ENCODE data around the gene THSD4. TPM values are rescaled to one million over a fixed set of nuclear protein-coding genes. Genes with fewer than 3 reads are reported as not detected.

THSD4 gene
- total RNA-seq, 4 donors from 2014 or later: 16.6 to 25.3 (median 24.1) TPM

DNA sequence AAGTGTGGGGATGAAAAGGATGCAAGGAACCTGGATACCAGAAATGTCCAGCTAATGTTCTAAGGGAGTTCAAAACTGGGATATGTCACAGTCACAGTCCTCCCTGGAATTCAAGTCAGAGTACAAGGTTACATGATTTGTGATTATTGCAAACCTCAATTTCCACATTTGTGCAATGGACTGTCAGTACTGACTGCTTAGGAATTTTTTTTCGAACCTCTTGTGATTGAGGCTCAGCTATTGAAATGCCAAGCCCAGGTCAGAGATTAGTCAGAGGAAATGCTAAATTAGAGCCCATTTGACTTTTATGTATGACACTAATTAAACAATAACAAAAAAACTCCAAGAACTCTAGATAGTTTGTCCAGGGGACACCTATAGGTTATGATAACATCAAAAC, 210.2 kb downstream of the THSD4 start:
- no peaks in the 10 kb centered on the region for H3K36me3 ChIP-seq
- no peaks in the 10 kb centered on the region for H3K27me3 ChIP-seq
- TF ChIP-seq EP300 (IDR thresholded peaks at IDR 0.05) (no peak), POLR2AphosphoS5 (IDR thresholded peaks at IDR 0.05) (no peak), POLR2A (IDR thresholded peaks at IDR 0.05) (no peak)
- TF ChIP-seq, protein P1, sequence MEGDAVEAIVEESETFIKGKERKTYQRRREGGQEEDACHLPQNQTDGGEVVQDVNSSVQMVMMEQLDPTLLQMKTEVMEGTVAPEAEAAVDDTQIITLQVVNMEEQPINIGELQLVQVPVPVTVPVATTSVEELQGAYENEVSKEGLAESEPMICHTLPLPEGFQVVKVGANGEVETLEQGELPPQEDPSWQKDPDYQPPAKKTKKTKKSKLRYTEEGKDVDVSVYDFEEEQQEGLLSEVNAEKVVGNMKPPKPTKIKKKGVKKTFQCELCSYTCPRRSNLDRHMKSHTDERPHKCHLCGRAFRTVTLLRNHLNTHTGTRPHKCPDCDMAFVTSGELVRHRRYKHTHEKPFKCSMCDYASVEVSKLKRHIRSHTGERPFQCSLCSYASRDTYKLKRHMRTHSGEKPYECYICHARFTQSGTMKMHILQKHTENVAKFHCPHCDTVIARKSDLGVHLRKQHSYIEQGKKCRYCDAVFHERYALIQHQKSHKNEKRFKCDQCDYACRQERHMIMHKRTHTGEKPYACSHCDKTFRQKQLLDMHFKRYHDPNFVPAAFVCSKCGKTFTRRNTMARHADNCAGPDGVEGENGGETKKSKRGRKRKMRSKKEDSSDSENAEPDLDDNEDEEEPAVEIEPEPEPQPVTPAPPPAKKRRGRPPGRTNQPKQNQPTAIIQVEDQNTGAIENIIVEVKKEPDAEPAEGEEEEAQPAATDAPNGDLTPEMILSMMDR (IDR thresholded peaks at IDR 0.05): no peak
- H3K9me3 ChIP-seq: no peaks in the 10 kb centered on the region
- H3K4me1 ChIP-seq: peaks cover 14% of the 10 kb centered on the region
- DNase-seq (ENCODE audit: low spot score in 2 of 2): no peak
- WGBS: 62% methylated on average over 1 of the region's 1 CpG
- no peak overlapping the region for H3K4me3 ChIP-seq
- no peak overlapping the region for H3K27ac ChIP-seq

DNA sequence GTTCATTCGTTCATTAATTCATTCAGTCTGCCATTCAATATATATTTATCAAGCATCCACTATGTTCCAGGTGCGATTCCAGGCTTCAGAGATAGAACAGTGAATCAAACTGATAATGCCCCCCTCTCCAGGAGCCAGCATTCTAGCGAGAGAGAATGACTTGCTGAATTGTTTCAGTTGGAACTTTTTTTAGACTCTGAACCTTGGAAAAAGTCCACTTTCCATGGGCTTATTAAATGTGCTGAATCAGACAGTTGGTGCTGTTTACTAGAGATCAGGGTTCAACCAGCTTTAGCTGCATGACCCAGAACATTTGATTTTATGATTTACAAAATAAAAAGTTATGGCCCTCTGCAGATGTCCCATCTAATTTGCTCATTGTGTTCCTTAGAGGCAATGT, 213.2 kb downstream of the THSD4 start:
- TF ChIP-seq, protein P1 (IDR thresholded peaks at IDR 0.05): no peak
- TF ChIP-seq POLR2AphosphoS5 (IDR thresholded peaks at IDR 0.05) (no peak), POLR2A (IDR thresholded peaks at IDR 0.05) (no peak), EP300 (IDR thresholded peaks at IDR 0.05) (no peak)
- Histone ChIP-seq H3K27me3 (no peaks in the 10 kb centered on the region), H3K27ac (peak overlapping the region; percentile 51), H3K9me3 (no peaks in the 10 kb centered on the region), H3K4me1 (peaks cover 11% of the 10 kb centered on the region), H3K36me3 (no peaks in the 10 kb centered on the region), H3K4me3 (no peak overlapping the region)
- 77% methylated on average over 3 of the region's 3 CpGs for WGBS
- DNase-seq (ENCODE audit: low spot score in 2 of 2): no peak

DNA sequence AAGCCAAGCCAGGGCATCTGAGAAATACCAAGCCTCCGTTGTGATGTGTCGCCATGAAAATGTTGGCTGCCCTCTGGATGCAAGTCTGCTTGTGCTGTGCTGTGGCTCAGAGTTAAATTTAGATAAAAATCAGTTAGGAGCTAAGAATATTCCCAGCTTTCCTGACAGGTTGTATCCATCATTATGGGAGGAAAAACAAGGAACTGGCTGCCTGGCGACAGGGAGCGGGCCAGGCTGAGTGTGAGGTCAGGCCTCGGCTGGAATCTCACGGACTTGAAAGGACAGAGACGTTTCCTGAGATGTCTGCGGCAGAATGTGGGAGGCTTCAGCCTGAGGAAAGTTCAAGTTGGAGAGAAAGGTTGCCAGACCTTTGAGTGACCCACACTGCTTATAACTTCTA, 213.8 kb downstream of the THSD4 start:
- peaks cover 11% of the 10 kb centered on the region for H3K4me1 ChIP-seq
- H3K27me3 ChIP-seq: no peaks in the 10 kb centered on the region
- no peak for DNase-seq (ENCODE audit: low spot score in 2 of 2)
- H3K4me3 ChIP-seq: no peak overlapping the region
- no peak for TF ChIP-seq EP300 (IDR thresholded peaks at IDR 0.05)
- TF ChIP-seq, protein P1 (IDR thresholded peaks at IDR 0.05): no peak
- no peak for TF ChIP-seq POLR2A (IDR thresholded peaks at IDR 0.05)
- TF ChIP-seq POLR2AphosphoS5 (IDR thresholded peaks at IDR 0.05): no peak
- 81% methylated on average over 8 of the region's 8 CpGs for WGBS
- no peaks in the 10 kb centered on the region for H3K9me3 ChIP-seq
- H3K27ac ChIP-seq: peak overlapping the region; percentile 51
- H3K36me3 ChIP-seq: no peaks in the 10 kb centered on the region

DNA sequence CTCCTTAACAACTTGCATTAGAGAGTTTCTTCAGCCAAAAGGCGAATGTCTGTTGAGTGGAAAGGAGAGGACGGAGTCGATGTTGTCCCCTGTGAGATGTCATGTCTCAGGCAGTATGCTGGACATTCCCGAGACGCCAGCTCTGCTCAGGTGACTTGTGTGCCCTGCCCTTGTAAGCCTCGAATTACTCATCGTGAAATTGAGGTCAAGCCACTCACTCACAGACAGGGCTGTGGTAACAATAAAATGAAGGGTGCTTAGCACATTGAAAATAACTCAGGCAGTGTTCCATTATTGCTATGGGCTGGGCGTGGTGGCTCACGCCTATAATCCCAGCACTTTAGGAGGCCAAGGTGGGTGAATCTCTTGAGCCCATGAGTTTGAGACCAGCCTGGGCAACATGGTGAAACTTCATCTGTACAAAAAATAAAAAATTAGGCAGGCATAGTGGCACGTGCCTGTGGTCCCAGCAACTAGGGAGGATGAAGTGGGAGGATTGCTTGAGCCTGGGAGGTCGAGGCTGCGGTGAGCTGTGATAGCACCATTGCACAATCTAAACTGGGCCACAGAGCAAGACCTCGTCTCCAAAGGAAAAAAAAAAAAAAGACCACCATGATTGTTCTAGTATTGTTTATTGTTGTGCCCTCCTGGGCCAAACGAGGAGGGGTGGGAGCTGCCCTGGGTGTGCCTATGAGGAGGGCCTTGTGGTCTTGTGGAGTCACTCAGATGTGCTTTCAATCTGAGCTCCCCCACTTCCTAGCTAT, 214.4 kb downstream of the THSD4 start:
- Histone ChIP-seq H3K9me3 (no peaks in the 10 kb centered on the region), H3K27me3 (no peaks in the 10 kb centered on the region), H3K27ac (peak overlapping the region; percentile 51), H3K4me3 (no peak overlapping the region), H3K36me3 (no peaks in the 10 kb centered on the region), H3K4me1 (peaks cover 11% of the 10 kb centered on the region)
- TF ChIP-seq, protein P1 (IDR thresholded peaks at IDR 0.05): no peak
- peak in 1 of 3 donors; percentile 5 for TF ChIP-seq POLR2AphosphoS5 (IDR thresholded peaks at IDR 0.05)
- no peak for TF ChIP-seq EP300 (IDR thresholded peaks at IDR 0.05)
- no peak for TF ChIP-seq POLR2A (IDR thresholded peaks at IDR 0.05)
- 73% methylated on average over 14 of the region's 14 CpGs for WGBS
- DNase-seq (ENCODE audit: low spot score in 2 of 2): no peak

DNA sequence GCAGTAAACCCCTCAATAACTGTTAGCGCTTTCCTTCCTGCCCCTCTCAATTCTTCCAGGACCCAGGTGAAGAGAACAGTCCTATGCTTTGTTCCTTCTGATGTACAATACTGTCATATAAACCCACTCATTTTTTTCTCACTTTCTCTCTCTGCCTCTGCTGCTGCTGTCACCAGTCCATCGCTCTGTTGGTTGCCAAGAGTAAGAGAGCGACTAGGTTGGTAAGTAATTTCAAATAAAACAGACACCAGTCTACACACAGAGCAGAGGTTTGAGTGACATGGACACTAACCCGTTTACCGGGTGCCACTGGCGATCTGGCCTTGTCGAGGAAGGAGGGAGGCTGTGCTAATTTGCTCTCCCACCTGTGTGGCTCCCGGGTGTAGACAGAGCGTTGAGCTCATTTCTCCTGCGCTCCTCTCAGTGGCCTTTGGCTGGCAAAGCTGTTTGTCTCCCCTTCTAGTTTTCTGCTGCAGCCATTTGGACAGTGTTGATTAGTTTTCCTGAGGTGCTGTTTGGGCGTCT, 215.4 kb downstream of the THSD4 start:
- H3K4me1 ChIP-seq: peaks cover 11% of the 10 kb centered on the region
- 83% methylated on average over 11 of the region's 11 CpGs for WGBS
- H3K27ac ChIP-seq: no peak overlapping the region
- no peak overlapping the region for H3K4me3 ChIP-seq
- DNase-seq (ENCODE audit: low spot score in 2 of 2): no peak
- no peaks in the 10 kb centered on the region for H3K9me3 ChIP-seq
- no peaks in the 10 kb centered on the region for H3K27me3 ChIP-seq
- TF ChIP-seq EP300 (IDR thresholded peaks at IDR 0.05) (no peak), POLR2A (IDR thresholded peaks at IDR 0.05) (no peak), POLR2AphosphoS5 (IDR thresholded peaks at IDR 0.05) (no peak)
- TF ChIP-seq, protein P1 (IDR thresholded peaks at IDR 0.05): no peak
- H3K36me3 ChIP-seq: no peaks in the 10 kb centered on the region

Data from suprapubic skin (tissue), 4 donors.